Right atrium auricular region (tissue), 2 donors: Measurements from ENCODE around the gene COL27A1. TPM values are rescaled to one million over a fixed set of nuclear protein-coding genes. Genes with fewer than 3 reads are reported as not detected.

ENCODE experiments used
- DNase-seq: peaks from one replicate; pipeline ENCODE4 v3.0.0-alpha.2; 2019; ENCODE audit warnings: low spot score
- H3K27ac ChIP-seq, 2 donors: fragments of 200-600 bp; sonication (generic); 1 replicate in 1 of 2; 2 replicates in 1 of 2; pipeline ENCODE4 v1.5.1; 2016 to 2019
- H3K27me3 ChIP-seq, 2 donors: fragments of 200-600 bp; sonication (generic); one replicate each; pipeline versions ENCODE4 v1.5.1 to v1.6.0; 2017 to 2019
- H3K36me3 ChIP-seq: fragments of 200-600 bp; sonication (generic); one replicate; pipeline ENCODE4 v1.5.1; 2016
- H3K4me1 ChIP-seq, 2 donors: fragments of 200-600 bp; sonication (generic); one replicate each; pipeline versions ENCODE4 v1.5.1 to v1.6.0; 2017 to 2019
- H3K4me3 ChIP-seq, 2 donors: fragments of 200-600 bp; sonication (generic); 1 replicate in 1 of 2; 2 replicates in 1 of 2; pipeline ENCODE4 v1.5.1; 2017 to 2019; ENCODE audit warnings: mild to moderate bottlenecking in 1 of 2, moderate library complexity in 1 of 2
- H3K9me3 ChIP-seq, 2 donors: fragments of 200-600 bp; sonication (generic); one replicate each; pipeline ENCODE4 v1.5.1; 2019
- CTCF ChIP-seq, 2 donors: fragments of 200-600 bp; sonication (generic); IDR thresholded peaks; one replicate each; pipeline ENCODE4 v1.5.1; 2019; ENCODE audit warnings: antibody characterized with exemption in 2 of 2
- total RNA-seq, 2 donors: library from RNA; depleted of rRNA; stranded (reverse); fragments of >200 nt; gene quantifications; one replicate each; pipeline ENCODE4 v1.1.0, GENCODE V29; 2016

The COL27A1 gene
- total RNA-seq, 2 donors from 2014 or later = 1.5 to 2.7 TPM

- H3K4me3 ChIP-seq = no peak overlapping the region
- H3K27ac ChIP-seq = no peak overlapping the region
- no peak for TF ChIP-seq CTCF (IDR thresholded peaks at IDR 0.05)
- peaks cover 0 to 6% of the 10 kb centered on the region in 2 donors for H3K27me3 ChIP-seq
- no peaks in the 10 kb centered on the region for H3K9me3 ChIP-seq
- no peaks in the 10 kb centered on the region for H3K36me3 ChIP-seq
- DNase-seq = no peak
- peaks cover 0 to 33% of the 10 kb centered on the region in 2 donors for H3K4me1 ChIP-seq
Observed at GRCh38 chr9:114157516-114158176, 2.3 kb downstream of the COL27A1 start.

GRCh38 chr9:114158482-114159130 is 3.3 kb downstream of the COL27A1 start:
- no peak overlapping the region for H3K4me3 ChIP-seq
- peaks cover 0 to 37% of the 10 kb centered on the region in 2 donors for H3K4me1 ChIP-seq
- DNase-seq = no peak
- no peaks in the 10 kb centered on the region for H3K9me3 ChIP-seq
- no peak overlapping the region for H3K27ac ChIP-seq
- no peaks in the 10 kb centered on the region for H3K36me3 ChIP-seq
- no peak for TF ChIP-seq CTCF (IDR thresholded peaks at IDR 0.05)
- H3K27me3 ChIP-seq = peaks cover 0 to 6% of the 10 kb centered on the region in 2 donors

GRCh38 chr9:114159691-114160090 is 4.4 kb downstream of the COL27A1 start:
- Histone ChIP-seq H3K27me3 (no peaks in the 10 kb centered on the region), H3K4me3 (no peak overlapping the region), H3K27ac (no peak overlapping the region), H3K36me3 (no peaks in the 10 kb centered on the region), H3K4me1 (peaks cover 0 to 32% of the 10 kb centered on the region in 2 donors), H3K9me3 (no peaks in the 10 kb centered on the region)
- DNase-seq = no peak
- no peak for TF ChIP-seq CTCF (IDR thresholded peaks at IDR 0.05)

GRCh38 chr9:114161513-114161912 is 6.2 kb downstream of the COL27A1 start:
- TF ChIP-seq CTCF (IDR thresholded peaks at IDR 0.05) = no peak
- Histone ChIP-seq H3K4me3 (no peak overlapping the region), H3K36me3 (no peaks in the 10 kb centered on the region), H3K9me3 (no peaks in the 10 kb centered on the region), H3K27ac (no peak overlapping the region), H3K27me3 (no peaks in the 10 kb centered on the region), H3K4me1 (peaks cover 0 to 19% of the 10 kb centered on the region in 2 donors)
- no peak for DNase-seq

- Histone ChIP-seq H3K27ac (no peak overlapping the region), H3K4me1 (peaks cover 0 to 17% of the 10 kb centered on the region in 2 donors), H3K27me3 (no peaks in the 10 kb centered on the region), H3K4me3 (no peak overlapping the region), H3K36me3 (no peaks in the 10 kb centered on the region), H3K9me3 (no peaks in the 10 kb centered on the region)
- DNase-seq = no peak
- no peak for TF ChIP-seq CTCF (IDR thresholded peaks at IDR 0.05)
Observed at GRCh38 chr9:114163517-114163951, 8.2 kb downstream of the COL27A1 start.
